Neuronal stem cell (in vitro differentiated cells): ENCODE data around the gene SNX33.
"Not testable (repeated sequence)": the region's sequence is repeated elsewhere in the genome, so short reads cannot be mapped to it uniquely, and the experiment has no call there.

ENCODE experiments used
- DNase-seq: peaks from one replicate; pipeline ENCODE4 v3.0.0-alpha.2; 2013; ENCODE audit warnings: low spot score
- H2AFZ ChIP-seq: one replicate; pipeline ENCODE4 v1.6.1; 2013; ENCODE audit warnings: mild to moderate bottlenecking, low read length, inconsistent platforms
- H2AK5ac ChIP-seq: 2 replicates; pipeline ENCODE4 v1.6.1; 2013; ENCODE audit warnings: low read depth, mild to moderate bottlenecking, inconsistent platforms, low read length, moderate library complexity, mixed read lengths
- H2BK120ac ChIP-seq: 2 replicates; pipeline ENCODE4 v1.6.1; 2013; ENCODE audit warnings: low read depth, mild to moderate bottlenecking, inconsistent platforms, low read length, moderate library complexity, mixed read lengths
- H2BK12ac ChIP-seq: one replicate; pipeline ENCODE4 v1.6.1; 2013; ENCODE audit warnings: low read length, inconsistent platforms
- H2BK15ac ChIP-seq: 2 replicates; pipeline ENCODE4 v1.6.1; 2013; ENCODE audit warnings: mild to moderate bottlenecking, low read length, inconsistent platforms, mixed read lengths
- H2BK5ac ChIP-seq: one replicate; pipeline ENCODE4 v1.6.1; 2013; ENCODE audit warnings: inconsistent platforms, mild to moderate bottlenecking, low read length, moderate library complexity
- H3K14ac ChIP-seq: one replicate; pipeline ENCODE4 v1.6.1; 2013; ENCODE audit warnings: low read length, inconsistent platforms
- H3K18ac ChIP-seq: 2 replicates; pipeline ENCODE4 v1.6.1; 2013; ENCODE audit warnings: low read length, inconsistent platforms
- H3K23ac ChIP-seq: 2 replicates; pipeline ENCODE4 v1.6.1; 2013; ENCODE audit warnings: low read depth, mild to moderate bottlenecking, mixed read lengths, low read length, inconsistent platforms; ENCODE audit not compliant: poor library complexity
- H3K27ac ChIP-seq: replicated peaks from 3 replicates; pipeline ENCODE4 v1.5.1; 2013; ENCODE audit warnings: low read length, inconsistent platforms
- H3K27me3 ChIP-seq, 3 experiments: 2 replicates each; pipeline ENCODE4 v1.6.1; 2013; ENCODE audit warnings: low read length in 3 of 3, mild to moderate bottlenecking in 2 of 3, inconsistent platforms in 1 of 3, low read depth in 1 of 3, mixed read lengths in 1 of 3, moderate library complexity in 1 of 3; ENCODE audit not compliant: control insufficient read depth in 3 of 3, insufficient read depth in 3 of 3
- H3K36me3 ChIP-seq, 2 donors: replicated peaks in 1 of 2; 2 replicates each; pipeline ENCODE4 v1.6.1; 2013; ENCODE audit warnings: low read length in 2 of 2; ENCODE audit not compliant: control insufficient read depth in 2 of 2, insufficient read depth in 2 of 2
- H3K4ac ChIP-seq: 2 replicates; pipeline ENCODE4 v1.6.1; 2013; ENCODE audit warnings: inconsistent platforms, mild to moderate bottlenecking, low read length, moderate library complexity
- H3K4me1 ChIP-seq, 2 donors: 1 replicate in 1 of 2; 2 replicates in 1 of 2; pipeline ENCODE4 v1.6.1; 2013; ENCODE audit warnings: low read length in 2 of 2, low read depth in 1 of 2; ENCODE audit not compliant: control insufficient read depth in 2 of 2, insufficient read depth in 1 of 2
- H3K4me2 ChIP-seq: one replicate; pipeline ENCODE4 v1.6.1; 2013; ENCODE audit warnings: mild to moderate bottlenecking, low read length, inconsistent platforms; ENCODE audit not compliant: insufficient read depth, poor library complexity, severe bottlenecking
- H3K4me3 ChIP-seq, 2 donors: 2 replicates each; pipeline ENCODE4 v1.5.1; 2013; ENCODE audit warnings: low read length in 2 of 2, mild to moderate bottlenecking in 2 of 2, inconsistent platforms in 1 of 2, moderate library complexity in 1 of 2
- H3K79me1 ChIP-seq: one replicate; pipeline ENCODE4 v1.6.1; 2013; ENCODE audit warnings: low read depth, mild to moderate bottlenecking, inconsistent platforms, low read length, moderate library complexity
- H3K9ac ChIP-seq: one replicate; pipeline ENCODE4 v1.6.1; 2013; ENCODE audit warnings: mild to moderate bottlenecking, low read depth, low read length, inconsistent platforms; ENCODE audit not compliant: poor library complexity
- H3K9me3 ChIP-seq, 2 donors: replicated peaks in 1 of 2; 2 replicates each; pipeline versions ENCODE3 to v1.6.1; 2013; ENCODE audit warnings: low read length in 2 of 2, mild to moderate bottlenecking in 2 of 2, inconsistent platforms in 1 of 2, low read depth in 1 of 2, mixed read lengths in 1 of 2, moderate library complexity in 1 of 2; ENCODE audit not compliant: control insufficient read depth in 2 of 2, insufficient read depth in 1 of 2
- H4K8ac ChIP-seq: one replicate; pipeline ENCODE4 v1.6.1; 2013; ENCODE audit warnings: low read depth, mild to moderate bottlenecking, inconsistent platforms, low read length, moderate library complexity
- H4K91ac ChIP-seq: one replicate; pipeline ENCODE4 v1.6.1; 2013; ENCODE audit warnings: low read length, low read depth, mild to moderate bottlenecking, inconsistent platforms; ENCODE audit not compliant: poor library complexity
- WGBS, 2 donors: extraction: QIAGEN DNeasy Blood & Tissue Kit; methylation state at CpG; one replicate each; pipeline ENCODE4 v1.1.7; 2013; ENCODE audit warnings: missing lambda C conversion rate in 2 of 2, mixed read lengths in 1 of 2; ENCODE audit not compliant: insufficient read length in 2 of 2, insufficient replicate concordance in 1 of 2; ENCODE audit errors: extremely low coverage in 2 of 2; 5-methylcytosine and 5-hydroxymethylcytosine counted together

Gene SNX33

GRCh38 chr15:75701071-75702003 lies 53.6 kb downstream of the SNX33 start:
- H3K4me3 ChIP-seq, H2BK12ac ChIP-seq, H3K18ac ChIP-seq, H4K91ac ChIP-seq, H2AFZ ChIP-seq, H3K4me2 ChIP-seq, H2BK15ac ChIP-seq, H3K36me3 ChIP-seq, H3K4ac ChIP-seq, DNase-seq, H3K27ac ChIP-seq, H3K9ac ChIP-seq, H3K9me3 ChIP-seq, H2BK120ac ChIP-seq, H3K79me1 ChIP-seq, H3K14ac ChIP-seq, H4K8ac ChIP-seq, H2BK5ac ChIP-seq, H3K23ac ChIP-seq: not testable (repeated sequence)
- Histone ChIP-seq H3K27me3 (peaks cover 0 to 18% (median 0%) of the 10 kb centered on the region in 3 experiments), H2AK5ac (peak overlapping the region; percentile 8), H3K4me1 (peaks cover 0 to 14% of the 10 kb centered on the region in 2 donors)
- no CpG with 5 or more reads among the region's 13 CpGs for WGBS, 2 donors

GRCh38 chr15:75702436-75702835 lies 54.7 kb downstream of the SNX33 start:
- no peak overlapping the region for H4K8ac ChIP-seq
- no peak overlapping the region for H4K91ac ChIP-seq
- no peak overlapping the region for H2BK12ac ChIP-seq
- H3K9me3 ChIP-seq, result no peaks in the 10 kb centered on the region
- H2AFZ ChIP-seq, result no peak overlapping the region
- DNase-seq, result no peak
- no peaks in the 10 kb centered on the region for H3K79me1 ChIP-seq
- no peak overlapping the region for H3K4ac ChIP-seq
- H3K9ac ChIP-seq, result no peak overlapping the region
- WGBS, 2 donors, result no CpG with 5 or more reads among the region's 6 CpGs
- H3K27me3 ChIP-seq, result peaks cover 0 to 11% (median 0%) of the 10 kb centered on the region in 3 experiments
- H3K27ac ChIP-seq, result no peak overlapping the region
- H2AK5ac ChIP-seq, result peak overlapping the region; percentile 56
- H3K4me1 ChIP-seq, result peaks cover 0 to 8% of the 10 kb centered on the region in 2 donors
- no peak overlapping the region for H3K4me3 ChIP-seq
- H3K18ac ChIP-seq, result no peak overlapping the region
- H2BK120ac ChIP-seq, result no peak overlapping the region
- peak overlapping the region; percentile 71 for H2BK5ac ChIP-seq
- H3K4me2 ChIP-seq, result no peak overlapping the region
- no peak overlapping the region for H3K14ac ChIP-seq
- H2BK15ac ChIP-seq, result no peak overlapping the region
- no peak overlapping the region for H3K23ac ChIP-seq
- H3K36me3 ChIP-seq, result no peaks in the 10 kb centered on the region

- H4K91ac ChIP-seq, H3K4ac ChIP-seq, H3K4me2 ChIP-seq, H3K9me3 ChIP-seq, H3K18ac ChIP-seq, H2AFZ ChIP-seq, H3K23ac ChIP-seq, H3K4me1 ChIP-seq, H3K4me3 ChIP-seq, H3K14ac ChIP-seq, H3K27me3 ChIP-seq, H3K79me1 ChIP-seq, H3K27ac ChIP-seq, H3K36me3 ChIP-seq, H2AK5ac ChIP-seq, H2BK15ac ChIP-seq, H2BK120ac ChIP-seq, H2BK5ac ChIP-seq, H2BK12ac ChIP-seq, DNase-seq, H4K8ac ChIP-seq, H3K9ac ChIP-seq: not testable (repeated sequence)
- WGBS, 2 donors, result no CpG with 5 or more reads among the region's 18 CpGs
These were observed 55.9 kb downstream of the SNX33 start for GRCh38 chr15:75703440-75704262.

GRCh38 chr15:75704263-75704615 lies 56.5 kb downstream of the SNX33 start:
- no peak overlapping the region for H2AFZ ChIP-seq
- peaks cover 0 to 8% of the 10 kb centered on the region in 2 donors for H3K4me1 ChIP-seq
- H2AK5ac ChIP-seq, result no peak overlapping the region
- H2BK5ac ChIP-seq, result no peak overlapping the region
- no peak overlapping the region for H4K8ac ChIP-seq
- no peak overlapping the region for H3K4me3 ChIP-seq
- no peak overlapping the region for H3K9ac ChIP-seq
- no peak overlapping the region for H3K4me2 ChIP-seq
- H4K91ac ChIP-seq, result no peak overlapping the region
- no peak overlapping the region for H3K14ac ChIP-seq
- H2BK12ac ChIP-seq, result no peak overlapping the region
- H3K27ac ChIP-seq, result no peak overlapping the region
- H2BK15ac ChIP-seq, result no peak overlapping the region
- no peaks in the 10 kb centered on the region for H3K79me1 ChIP-seq
- no peak overlapping the region for H2BK120ac ChIP-seq
- no peak overlapping the region for H3K23ac ChIP-seq
- H3K27me3 ChIP-seq, result peaks cover 0 to 7% (median 0%) of the 10 kb centered on the region in 3 experiments
- WGBS, 2 donors, result no CpG with 5 or more reads among the region's 6 CpGs
- no peak overlapping the region for H3K18ac ChIP-seq
- no peak for DNase-seq
- no peaks in the 10 kb centered on the region for H3K36me3 ChIP-seq
- no peak overlapping the region for H3K4ac ChIP-seq
- no peaks in the 10 kb centered on the region for H3K9me3 ChIP-seq
